DOHH2 (cell line): ENCODE measurements around the gene ZPR1.
"Not testable (repeated sequence)": the region's sequence is repeated elsewhere in the genome, so short reads cannot be mapped to it uniquely, and the experiment has no call there.

Experiments used
- H3F3A ChIP-seq: fragments of 200-600 bp; sonication (generic), shearing (Covaris generic); 2 replicates; pipeline ENCODE4 v1.6.0; 2016; ENCODE audit warnings: antibody characterized with exemption, mild to moderate bottlenecking; ENCODE audit not compliant: control insufficient read depth, insufficient read depth
- H3K27ac ChIP-seq: fragments of 200-600 bp; sonication (generic); 2 replicates; pipeline ENCODE4 v1.5.1; 2014; ENCODE audit warnings: low read depth, mild to moderate bottlenecking, low read length, moderate library complexity
- H3K27me3 ChIP-seq: fragments of 200-600 bp; sonication (generic); 2 replicates; pipeline ENCODE4 v1.6.1; 2014; ENCODE audit warnings: mild to moderate bottlenecking, low read length, mixed read lengths; ENCODE audit not compliant: control insufficient read depth
- H3K36me3 ChIP-seq: fragments of 200-600 bp; sonication (generic); 2 replicates; pipeline ENCODE4 v1.6.1; 2014; ENCODE audit warnings: mild to moderate bottlenecking, low read length, moderate library complexity, mixed read lengths; ENCODE audit not compliant: control insufficient read depth
- H3K4me1 ChIP-seq: fragments of 200-600 bp; sonication (generic); 2 replicates; pipeline ENCODE4 v1.6.1; 2014; ENCODE audit warnings: mild to moderate bottlenecking, low read length, mixed read lengths; ENCODE audit not compliant: control insufficient read depth
- H3K4me2 ChIP-seq: fragments of 200-600 bp; sonication (generic); 2 replicates; pipeline ENCODE4 v1.6.0; 2014; ENCODE audit warnings: mild to moderate bottlenecking, low read length, moderate library complexity
- H3K4me3 ChIP-seq: fragments of 200-600 bp; sonication (generic); 2 replicates; pipeline ENCODE4 v1.5.1; 2014; ENCODE audit warnings: mild to moderate bottlenecking, low read length, mixed read lengths
- H3K79me2 ChIP-seq: fragments of 200-600 bp; sonication (generic); 2 replicates; pipeline ENCODE4 v1.6.1; 2014; ENCODE audit warnings: mild to moderate bottlenecking, low read length, mixed read lengths; ENCODE audit not compliant: control insufficient read depth
- H3K9me2 ChIP-seq: fragments of 200-600 bp; sonication (generic); replicated peaks from 2 replicates; pipeline ENCODE4 v1.6.1; 2014; ENCODE audit warnings: mild to moderate bottlenecking, low read length, mixed read lengths; ENCODE audit not compliant: control insufficient read depth
- H3K9me3 ChIP-seq: fragments of 200-600 bp; sonication (generic); 2 replicates; pipeline ENCODE4 v1.6.1; 2014; ENCODE audit warnings: antibody characterized with exemption, low read length, mixed read lengths; ENCODE audit not compliant: control insufficient read depth, insufficient read depth
- H4K20me1 ChIP-seq: fragments of 200-600 bp; sonication (generic); 2 replicates; pipeline ENCODE4 v1.6.0; 2014; ENCODE audit warnings: low read depth, mild to moderate bottlenecking, antibody characterized with exemption, low read length, moderate library complexity; ENCODE audit not compliant: control insufficient read depth, insufficient read depth
- EZH2phosphoT487 ChIP-seq: fragments of 200-600 bp; sonication (generic); IDR thresholded peaks from 2 replicates; pipeline ENCODE4 v1.6.1; 2017; ENCODE audit warnings: borderline replicate concordance, mild to moderate bottlenecking, antibody characterized with exemption, low read length, moderate library complexity, mixed read lengths
- TF ChIP-seq, protein P1 (sequence below): fragments of 200-600 bp; sonication (generic); IDR thresholded peaks from one replicate; pipeline ENCODE4 v1.5.1; 2014; ENCODE audit warnings: antibody characterized with exemption, mild to moderate bottlenecking, low read depth, low read length; ENCODE audit not compliant: poor library complexity, severe bottlenecking

Gene ZPR1

DNA sequence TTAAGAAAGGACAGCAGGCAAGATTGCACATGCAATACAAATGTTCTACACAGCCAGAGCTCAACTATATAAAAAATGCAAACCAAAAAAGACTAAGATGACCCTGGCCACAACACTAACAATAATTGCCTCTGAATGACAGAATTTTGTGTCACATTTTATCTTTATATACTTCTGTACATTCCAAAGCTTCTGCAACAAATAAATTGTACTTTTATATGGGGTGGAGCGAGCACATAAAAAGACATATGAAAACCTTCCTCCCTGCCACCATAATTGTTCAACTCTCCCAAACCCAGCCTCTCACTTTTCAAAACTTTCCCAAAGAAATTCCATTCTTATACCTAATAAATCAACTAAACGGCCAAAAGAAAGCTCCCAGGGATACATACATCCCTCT is 25.7 kb downstream of the ZPR1 start:
- Histone ChIP-seq H3K36me3 (peaks cover 91% of the 10 kb centered on the region), H3K27me3 (no peaks in the 10 kb centered on the region), H3K4me1 (no peaks in the 10 kb centered on the region), H3K4me3 (no peak overlapping the region), H3K9me2 (no peaks in the 10 kb centered on the region), H3K79me2 (peaks cover 12% of the 10 kb centered on the region), H3K27ac (no peak overlapping the region), H3F3A (no peaks in the 10 kb centered on the region), H3K9me3 (no peaks in the 10 kb centered on the region), H3K4me2 (no peak overlapping the region), H4K20me1 (no peaks in the 10 kb centered on the region)
- TF ChIP-seq, protein P1, sequence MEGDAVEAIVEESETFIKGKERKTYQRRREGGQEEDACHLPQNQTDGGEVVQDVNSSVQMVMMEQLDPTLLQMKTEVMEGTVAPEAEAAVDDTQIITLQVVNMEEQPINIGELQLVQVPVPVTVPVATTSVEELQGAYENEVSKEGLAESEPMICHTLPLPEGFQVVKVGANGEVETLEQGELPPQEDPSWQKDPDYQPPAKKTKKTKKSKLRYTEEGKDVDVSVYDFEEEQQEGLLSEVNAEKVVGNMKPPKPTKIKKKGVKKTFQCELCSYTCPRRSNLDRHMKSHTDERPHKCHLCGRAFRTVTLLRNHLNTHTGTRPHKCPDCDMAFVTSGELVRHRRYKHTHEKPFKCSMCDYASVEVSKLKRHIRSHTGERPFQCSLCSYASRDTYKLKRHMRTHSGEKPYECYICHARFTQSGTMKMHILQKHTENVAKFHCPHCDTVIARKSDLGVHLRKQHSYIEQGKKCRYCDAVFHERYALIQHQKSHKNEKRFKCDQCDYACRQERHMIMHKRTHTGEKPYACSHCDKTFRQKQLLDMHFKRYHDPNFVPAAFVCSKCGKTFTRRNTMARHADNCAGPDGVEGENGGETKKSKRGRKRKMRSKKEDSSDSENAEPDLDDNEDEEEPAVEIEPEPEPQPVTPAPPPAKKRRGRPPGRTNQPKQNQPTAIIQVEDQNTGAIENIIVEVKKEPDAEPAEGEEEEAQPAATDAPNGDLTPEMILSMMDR, result no peak
- no peak for TF ChIP-seq EZH2phosphoT487

DNA sequence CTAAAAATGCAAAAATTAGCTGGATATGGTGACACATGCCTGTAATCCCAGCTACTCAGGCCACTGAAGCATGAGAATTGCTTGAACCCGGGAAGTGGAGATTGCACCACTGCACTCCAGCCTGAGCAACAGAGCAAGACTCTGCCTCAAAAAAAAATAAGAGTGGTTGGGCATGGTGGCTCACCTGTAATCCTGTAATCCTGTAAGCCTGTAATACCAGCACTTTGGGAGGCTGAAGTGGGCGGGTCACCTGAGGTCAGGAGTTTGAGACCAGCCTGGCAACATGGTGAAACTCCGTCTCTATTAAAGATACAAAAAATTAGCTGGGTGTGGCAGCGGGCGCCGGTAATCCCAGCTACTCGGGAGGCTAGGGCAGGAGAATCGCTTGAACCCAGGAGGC is 31.8 kb downstream of the ZPR1 start:
- H3K9me2 ChIP-seq, H3K27ac ChIP-seq, H3K4me1 ChIP-seq, H3K4me3 ChIP-seq, H3K4me2 ChIP-seq, H3F3A ChIP-seq, H3K27me3 ChIP-seq, H3K9me3 ChIP-seq, H3K79me2 ChIP-seq, H4K20me1 ChIP-seq: not testable (repeated sequence)
- H3K36me3 ChIP-seq, result peaks cover 90% of the 10 kb centered on the region

DNA sequence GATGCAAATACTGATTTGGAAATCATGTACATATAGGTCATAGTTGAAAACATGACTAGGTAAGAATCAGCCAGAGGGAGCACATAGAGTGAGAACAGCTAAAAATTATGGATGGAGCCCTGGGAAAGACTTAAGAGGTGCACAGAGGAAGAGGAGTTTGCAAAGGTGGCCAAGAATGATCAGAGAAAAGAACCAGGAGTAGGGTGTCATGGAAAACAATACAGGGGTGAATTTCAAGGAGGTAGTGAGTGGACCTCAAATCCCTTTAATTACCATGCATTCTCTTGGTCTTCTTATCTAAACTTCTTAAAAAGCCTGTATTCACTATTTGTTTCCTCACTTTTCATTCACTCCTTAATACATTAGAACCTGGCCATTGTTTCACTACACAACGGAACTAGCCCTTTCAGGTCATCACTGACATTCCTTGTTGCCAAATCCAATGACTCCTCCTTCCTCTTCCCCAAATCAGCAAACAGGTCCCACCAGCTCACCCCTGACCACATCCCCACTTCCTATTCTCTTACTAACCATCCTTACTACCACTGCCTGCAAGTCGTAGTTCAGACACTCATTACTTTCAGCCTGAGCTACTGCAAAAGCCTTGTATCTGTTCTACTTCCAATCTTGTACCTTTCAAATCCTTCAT is 37.6 kb downstream of the ZPR1 start:
- no peaks in the 10 kb centered on the region for H3F3A ChIP-seq
- H3K36me3 ChIP-seq, result peaks cover 87% of the 10 kb centered on the region
- H3K9me3 ChIP-seq, result no peaks in the 10 kb centered on the region
- no peaks in the 10 kb centered on the region for H3K9me2 ChIP-seq
- TF ChIP-seq EZH2phosphoT487, result no peak
- TF ChIP-seq, protein P1, result no peak
- no peak overlapping the region for H3K4me3 ChIP-seq
- no peaks in the 10 kb centered on the region for H3K79me2 ChIP-seq
- no peaks in the 10 kb centered on the region for H4K20me1 ChIP-seq
- H3K27ac ChIP-seq, result no peak overlapping the region
- no peaks in the 10 kb centered on the region for H3K4me1 ChIP-seq
- no peak overlapping the region for H3K4me2 ChIP-seq
- H3K27me3 ChIP-seq, result no peaks in the 10 kb centered on the region

DNA sequence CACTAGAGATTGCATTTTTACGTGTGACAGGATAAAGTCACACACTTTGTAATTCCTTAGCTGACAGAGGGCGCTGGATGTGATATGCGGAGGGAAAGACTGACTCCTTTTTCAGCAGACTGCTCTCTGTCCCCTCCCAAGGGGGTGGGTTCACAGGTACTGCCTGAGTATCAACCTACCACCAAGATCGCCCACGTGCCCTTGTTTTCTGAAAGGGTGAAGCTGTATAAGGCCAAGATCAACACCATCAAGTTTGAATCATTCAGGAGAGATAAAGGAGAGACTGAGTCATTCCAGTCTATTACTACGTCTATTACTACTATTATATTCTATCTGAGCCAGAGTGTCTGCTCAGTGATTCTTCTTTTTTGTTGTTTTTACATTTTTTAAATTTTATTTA is 45.7 kb downstream of the ZPR1 start:
- H3K9me2 ChIP-seq, result no peaks in the 10 kb centered on the region
- H3K27me3 ChIP-seq, result no peaks in the 10 kb centered on the region
- H3K27ac ChIP-seq, result no peak overlapping the region
- no peaks in the 10 kb centered on the region for H3K9me3 ChIP-seq
- H3K4me1 ChIP-seq, result no peaks in the 10 kb centered on the region
- no peak overlapping the region for H3K4me2 ChIP-seq
- peaks cover 16% of the 10 kb centered on the region for H3K36me3 ChIP-seq
- no peak overlapping the region for H3K4me3 ChIP-seq
- 0 out of 2 replicates have a peak, but pooled peaks cover 3% of the 10 kb centered on the region for H4K20me1 ChIP-seq
- H3K79me2 ChIP-seq, result no peaks in the 10 kb centered on the region
- TF ChIP-seq, protein P1, result no peak
- no peak for TF ChIP-seq EZH2phosphoT487
- H3F3A ChIP-seq, result no peaks in the 10 kb centered on the region
